Bronchial epithelial cell (primary cell): Measurements from ENCODE around the gene PITRM1. TPM values are rescaled to one million over a fixed set of nuclear protein-coding genes. Genes with fewer than 3 reads are reported as not detected.
A peak's percentile ranks its signal among the peaks of the same experiment; 100 is the strongest.

Source experiments
- DNase-seq: peaks from one replicate; pipeline ENCODE4 v3.0.0-alpha.2; 2010; ENCODE audit warnings: low read depth
- FAIRE-seq: peaks from 2 replicates; lab custom pipeline; 2011; peaks lifted over from hg19 to GRCh38; lab: Jason Lieb, UNC
- H3K27me3 ChIP-seq: 2 replicates; pipeline ENCODE4 v1.5.1; 2011; ENCODE audit warnings: low read length; ENCODE audit not compliant: control insufficient read depth, insufficient read depth
- H3K36me3 ChIP-seq: 2 replicates; pipeline ENCODE4 v1.5.1; 2011; ENCODE audit warnings: low read length; ENCODE audit not compliant: control insufficient read depth, insufficient read depth
- H3K4me3 ChIP-seq: 2 replicates; pipeline ENCODE4 v1.5.1; 2011; ENCODE audit warnings: mild to moderate bottlenecking, low read depth, low read length, control low read depth
- CTCF ChIP-seq: IDR thresholded peaks from 2 replicates; pipeline ENCODE4 v1.5.1; 2011; ENCODE audit warnings: mild to moderate bottlenecking, moderate library complexity, low read length, control low read depth, inconsistent platforms; ENCODE audit not compliant: insufficient read depth, severe bottlenecking
- total RNA-seq: library from RNA; depleted of rRNA; stranded (reverse); fragments of >200 nt; gene quantifications from 2 replicates; pipeline ENCODE4 v1.2.1, GENCODE V29; 2014

PITRM1 gene
- total RNA-seq, 1 donor from 2014 or later: 39.2 TPM

GRCh38 chr10:3123571-3124411 is 48.8 kb downstream of the PITRM1 start:
- DNase-seq: no peak
- H3K27me3 ChIP-seq: no peaks in the 10 kb centered on the region
- no peak overlapping the region for H3K4me3 ChIP-seq
- H3K36me3 ChIP-seq: peaks cover 46% of the 10 kb centered on the region
- no peak for TF ChIP-seq CTCF
- FAIRE-seq: no peak

- no peak for TF ChIP-seq CTCF
- DNase-seq (peak; percentile 29), FAIRE-seq (peak; percentile 66)
- Histone ChIP-seq H3K36me3 (peaks cover 46% of the 10 kb centered on the region), H3K4me3 (no peak overlapping the region), H3K27me3 (no peaks in the 10 kb centered on the region)
Measured at GRCh38 chr10:3122486-3123205, 49.9 kb downstream of the PITRM1 start.

- Histone ChIP-seq H3K27me3 (no peaks in the 10 kb centered on the region), H3K36me3 (peaks cover 51% of the 10 kb centered on the region), H3K4me3 (no peak overlapping the region)
- FAIRE-seq (no peak), DNase-seq (no peak)
- TF ChIP-seq CTCF: no peak
Measured at GRCh38 chr10:3122034-3122433, 50.5 kb downstream of the PITRM1 start.

- FAIRE-seq: no peak
- DNase-seq: no peak
Measured at GRCh38 chr10:3119796-3120459, 52.7 kb downstream of the PITRM1 start.

GRCh38 chr10:3118641-3119091 is 53.9 kb downstream of the PITRM1 start:
- Histone ChIP-seq H3K36me3 (peaks cover 45% of the 10 kb centered on the region), H3K4me3 (no peak overlapping the region), H3K27me3 (no peaks in the 10 kb centered on the region)
- DNase-seq (no peak), FAIRE-seq (no peak)
- TF ChIP-seq CTCF: no peak

More at GRCh38 chr10:3119796-3120459, 52.7 kb downstream of the PITRM1 start:
- TF ChIP-seq CTCF: peak; percentile 19
- peaks cover 51% of the 10 kb centered on the region for H3K36me3 ChIP-seq
- no peaks in the 10 kb centered on the region for H3K27me3 ChIP-seq
- H3K4me3 ChIP-seq: no peak overlapping the region
